ENCODE measurements around the gene SLC35B3.
"Not testable (repeated sequence)": the region's sequence is repeated elsewhere in the genome, so short reads cannot be mapped to it uniquely, and the experiment has no call there.

Gene SLC35B3

GRCh38 chr6:8435093-8435844 is at the start of gene SLC35B3:
Gene SLC35B3, minus strand, starts transcription at chr6:8435545.
- peaks cover 39% of the 10 kb centered on the region for H3K36me3 Mint-ChIP-seq (ENCODE audit: low read depth)
- peak within 1 kb of the TSS; percentile 98 for H3K27ac Mint-ChIP-seq
- H3K9me3 Mint-ChIP-seq = peaks cover 5% of the 10 kb centered on the region
- no peaks in the 10 kb centered on the region for H3K27me3 Mint-ChIP-seq
- DNase-seq = peak; percentile 99
- peaks cover 39% of the 10 kb centered on the region for H3K4me1 Mint-ChIP-seq (ENCODE audit: low read depth)
- H3K4me3 Mint-ChIP-seq = peak within 1 kb of the TSS; percentile 93

GRCh38 chr6:8483650-8484049 is 48.3 kb upstream of the SLC35B3 start:
- peaks cover 12% of the 10 kb centered on the region for H3K27me3 Mint-ChIP-seq
- H3K4me3 Mint-ChIP-seq = no peak overlapping the region
- H3K27ac Mint-ChIP-seq = no peak overlapping the region
- DNase-seq = no peak
- H3K36me3 Mint-ChIP-seq (ENCODE audit: low read depth) = no peaks in the 10 kb centered on the region
- no peaks in the 10 kb centered on the region for H3K9me3 Mint-ChIP-seq
- no peaks in the 10 kb centered on the region for H3K4me1 Mint-ChIP-seq (ENCODE audit: low read depth)

GRCh38 chr6:8481727-8482126 is 46.4 kb upstream of the SLC35B3 start:
- Mint-ChIP-seq H3K4me1 (ENCODE audit: low read depth) (no peaks in the 10 kb centered on the region), H3K27ac (no peak overlapping the region), H3K36me3 (ENCODE audit: low read depth) (no peaks in the 10 kb centered on the region), H3K27me3 (peaks cover 12% of the 10 kb centered on the region), H3K9me3 (no peaks in the 10 kb centered on the region), H3K4me3 (no peak overlapping the region)
- DNase-seq = no peak

GRCh38 chr6:8478418-8478817 is 43.1 kb upstream of the SLC35B3 start:
- H3K4me3 Mint-ChIP-seq = no peak overlapping the region
- no peak overlapping the region for H3K27ac Mint-ChIP-seq
- no peaks in the 10 kb centered on the region for H3K4me1 Mint-ChIP-seq (ENCODE audit: low read depth)
- peaks cover 2% of the 10 kb centered on the region for H3K9me3 Mint-ChIP-seq
- no peak for DNase-seq
- peaks cover 12% of the 10 kb centered on the region for H3K27me3 Mint-ChIP-seq
- no peaks in the 10 kb centered on the region for H3K36me3 Mint-ChIP-seq (ENCODE audit: low read depth)

GRCh38 chr6:8476656-8477055 is 41.3 kb upstream of the SLC35B3 start:
- H3K4me3 Mint-ChIP-seq = no peak overlapping the region
- H3K27me3 Mint-ChIP-seq = peaks cover 5% of the 10 kb centered on the region
- DNase-seq = no peak
- H3K27ac Mint-ChIP-seq = no peak overlapping the region
- peaks cover 3% of the 10 kb centered on the region for H3K9me3 Mint-ChIP-seq
- no peaks in the 10 kb centered on the region for H3K36me3 Mint-ChIP-seq (ENCODE audit: low read depth)
- no peaks in the 10 kb centered on the region for H3K4me1 Mint-ChIP-seq (ENCODE audit: low read depth)

- H3K36me3 Mint-ChIP-seq (ENCODE audit: low read depth) = no peaks in the 10 kb centered on the region
- H3K4me1 Mint-ChIP-seq (ENCODE audit: low read depth) = no peaks in the 10 kb centered on the region
- no peak overlapping the region for H3K27ac Mint-ChIP-seq
- peaks cover 7% of the 10 kb centered on the region for H3K27me3 Mint-ChIP-seq
- peaks cover 3% of the 10 kb centered on the region for H3K9me3 Mint-ChIP-seq
- DNase-seq = no peak
- H3K4me3 Mint-ChIP-seq = no peak overlapping the region
Measured at GRCh38 chr6:8468552-8469356, 33.4 kb upstream of the SLC35B3 start.

- Mint-ChIP-seq H3K27ac (no peak overlapping the region), H3K4me1 (ENCODE audit: low read depth) (no peaks in the 10 kb centered on the region), H3K36me3 (ENCODE audit: low read depth) (peaks cover 2% of the 10 kb centered on the region), H3K4me3 (no peak overlapping the region), H3K9me3 (peaks cover 7% of the 10 kb centered on the region), H3K27me3 (peaks cover 11% of the 10 kb centered on the region)
- no peak for DNase-seq
Measured at GRCh38 chr6:8462694-8463093, 27.3 kb upstream of the SLC35B3 start.

GRCh38 chr6:8462169-8462568 is 26.8 kb upstream of the SLC35B3 start:
- Mint-ChIP-seq H3K9me3 (peaks cover 8% of the 10 kb centered on the region), H3K27ac (no peak overlapping the region), H3K4me3 (no peak overlapping the region), H3K27me3 (peaks cover 11% of the 10 kb centered on the region), H3K4me1 (ENCODE audit: low read depth) (no peaks in the 10 kb centered on the region), H3K36me3 (ENCODE audit: low read depth) (peaks cover 2% of the 10 kb centered on the region)
- no peak for DNase-seq

GRCh38 chr6:8446391-8446790 is 11.0 kb upstream of the SLC35B3 start:
- no peak for DNase-seq
- Mint-ChIP-seq H3K27me3 (peaks cover 2% of the 10 kb centered on the region), H3K4me1 (ENCODE audit: low read depth) (no peaks in the 10 kb centered on the region), H3K4me3 (no peak overlapping the region), H3K27ac (no peak overlapping the region), H3K36me3 (ENCODE audit: low read depth) (no peaks in the 10 kb centered on the region), H3K9me3 (no peaks in the 10 kb centered on the region)

- DNase-seq; H3K9me3 Mint-ChIP-seq; H3K27ac Mint-ChIP-seq; H3K4me1 Mint-ChIP-seq (ENCODE audit: low read depth); H3K27me3 Mint-ChIP-seq; H3K36me3 Mint-ChIP-seq (ENCODE audit: low read depth); H3K4me3 Mint-ChIP-seq: not testable (repeated sequence)
Measured at GRCh38 chr6:8445930-8446329, 10.6 kb upstream of the SLC35B3 start.

- H3K36me3 Mint-ChIP-seq (ENCODE audit: low read depth) = no peaks in the 10 kb centered on the region
- H3K27ac Mint-ChIP-seq = no peak overlapping the region
- no peaks in the 10 kb centered on the region for H3K4me1 Mint-ChIP-seq (ENCODE audit: low read depth)
- no peak overlapping the region for H3K4me3 Mint-ChIP-seq
- H3K9me3 Mint-ChIP-seq = no peaks in the 10 kb centered on the region
- DNase-seq = no peak
- no peaks in the 10 kb centered on the region for H3K27me3 Mint-ChIP-seq
Measured at GRCh38 chr6:8442150-8442549, 6.8 kb upstream of the SLC35B3 start.

GRCh38 chr6:8441452-8441851 is 6.1 kb upstream of the SLC35B3 start:
- Mint-ChIP-seq H3K36me3 (ENCODE audit: low read depth) (no peaks in the 10 kb centered on the region), H3K27ac (no peak overlapping the region), H3K27me3 (no peaks in the 10 kb centered on the region), H3K4me1 (ENCODE audit: low read depth) (peaks cover under 1% of the 10 kb centered on the region), H3K9me3 (peaks cover under 1% of the 10 kb centered on the region), H3K4me3 (no peak overlapping the region)
- DNase-seq = no peak

GRCh38 chr6:8439601-8440268 is 4.4 kb upstream of the SLC35B3 start:
- no peak overlapping the region for H3K4me3 Mint-ChIP-seq
- peaks cover 5% of the 10 kb centered on the region for H3K9me3 Mint-ChIP-seq
- no peak overlapping the region for H3K27ac Mint-ChIP-seq
- H3K36me3 Mint-ChIP-seq (ENCODE audit: low read depth) = peaks cover 13% of the 10 kb centered on the region
- H3K4me1 Mint-ChIP-seq (ENCODE audit: low read depth) = peaks cover 11% of the 10 kb centered on the region
- no peak for DNase-seq
- no peaks in the 10 kb centered on the region for H3K27me3 Mint-ChIP-seq

- Mint-ChIP-seq H3K27me3 (no peaks in the 10 kb centered on the region), H3K4me3 (no peak overlapping the region), H3K36me3 (ENCODE audit: low read depth) (peaks cover 23% of the 10 kb centered on the region), H3K4me1 (ENCODE audit: low read depth) (peaks cover 27% of the 10 kb centered on the region), H3K9me3 (peaks cover 5% of the 10 kb centered on the region), H3K27ac (no peak overlapping the region)
- no peak for DNase-seq
Measured at GRCh38 chr6:8437813-8438212, 2.5 kb upstream of the SLC35B3 start.

- Mint-ChIP-seq H3K27ac (no peak overlapping the region), H3K4me1 (ENCODE audit: low read depth) (peaks cover 33% of the 10 kb centered on the region), H3K4me3 (no peak overlapping the region), H3K27me3 (no peaks in the 10 kb centered on the region), H3K9me3 (peaks cover 5% of the 10 kb centered on the region), H3K36me3 (ENCODE audit: low read depth) (peaks cover 29% of the 10 kb centered on the region)
- no peak for DNase-seq
Measured at GRCh38 chr6:8436966-8437365, 1.6 kb upstream of the SLC35B3 start.

Data from activated T-cell treated with anti-CD3 and anti-CD28 coated beads, Interleukin-2, amount 50 U/mL, for 24 hours (primary cell).